ENCODE data around the gene DAPK2.

Gene DAPK2

GRCh38 chr15:63884953-63885352 is 161.3 kb downstream of the DAPK2 start:
- Histone ChIP-seq H3K27me3 (ENCODE audit: insufficient read depth, low read length) (no peaks in the 10 kb centered on the region), H2AFZ (ENCODE audit: low read depth, low read length) (no peak overlapping the region), H3K36me3 (ENCODE audit: insufficient read depth, low read length) (no peaks in the 10 kb centered on the region)

GRCh38 chr15:63881431-63881830 is 164.9 kb downstream of the DAPK2 start:
- no peaks in the 10 kb centered on the region for H3K27me3 ChIP-seq (ENCODE audit: insufficient read depth, low read length)
- H3K36me3 ChIP-seq (ENCODE audit: insufficient read depth, low read length): no peaks in the 10 kb centered on the region
- H3K4me1 ChIP-seq (ENCODE audit: insufficient read depth, low read length): peaks cover 11% of the 10 kb centered on the region
- H2AFZ ChIP-seq (ENCODE audit: low read depth, low read length): no peak overlapping the region
- H3K9me3 ChIP-seq (ENCODE audit: low read length): no peaks in the 10 kb centered on the region
- H3K4me3 ChIP-seq (ENCODE audit: low read length): no peak overlapping the region

More at GRCh38 chr15:63884953-63885352, 161.3 kb downstream of the DAPK2 start:
- Histone ChIP-seq H3K4me1 (ENCODE audit: insufficient read depth, low read length) (peaks cover 1% of the 10 kb centered on the region), H3K4me3 (ENCODE audit: low read length) (no peak overlapping the region), H3K9me3 (ENCODE audit: low read length) (no peaks in the 10 kb centered on the region)

- H3K36me3 ChIP-seq (ENCODE audit: insufficient read depth, low read length): no peaks in the 10 kb centered on the region
- H3K9me3 ChIP-seq (ENCODE audit: low read length): no peaks in the 10 kb centered on the region
- H2AFZ ChIP-seq (ENCODE audit: low read depth, low read length): no peak overlapping the region
- no peak overlapping the region for H3K4me3 ChIP-seq (ENCODE audit: low read length)
- H3K27me3 ChIP-seq (ENCODE audit: insufficient read depth, low read length): no peaks in the 10 kb centered on the region
- H3K4me1 ChIP-seq (ENCODE audit: insufficient read depth, low read length): peaks cover 11% of the 10 kb centered on the region
Measured at GRCh38 chr15:63880744-63881143, 165.5 kb downstream of the DAPK2 start.

GRCh38 chr15:63879995-63880394 is 166.3 kb downstream of the DAPK2 start:
- Histone ChIP-seq H3K27me3 (ENCODE audit: insufficient read depth, low read length) (no peaks in the 10 kb centered on the region), H3K36me3 (ENCODE audit: insufficient read depth, low read length) (no peaks in the 10 kb centered on the region)

GRCh38 chr15:63879211-63879610 is 167.1 kb downstream of the DAPK2 start:
- H3K27me3 ChIP-seq (ENCODE audit: insufficient read depth, low read length): no peaks in the 10 kb centered on the region
- H3K36me3 ChIP-seq (ENCODE audit: insufficient read depth, low read length): no peaks in the 10 kb centered on the region
- no peak overlapping the region for H3K4me3 ChIP-seq (ENCODE audit: low read length)
- H2AFZ ChIP-seq (ENCODE audit: low read depth, low read length): no peak overlapping the region
- peaks cover 11% of the 10 kb centered on the region for H3K4me1 ChIP-seq (ENCODE audit: insufficient read depth, low read length)
- H3K9me3 ChIP-seq (ENCODE audit: low read length): no peaks in the 10 kb centered on the region

More at GRCh38 chr15:63879995-63880394, 166.3 kb downstream of the DAPK2 start:
- no peaks in the 10 kb centered on the region for H3K9me3 ChIP-seq (ENCODE audit: low read length)
- H2AFZ ChIP-seq (ENCODE audit: low read depth, low read length): no peak overlapping the region
- H3K4me1 ChIP-seq (ENCODE audit: insufficient read depth, low read length): peaks cover 11% of the 10 kb centered on the region
- no peak overlapping the region for H3K4me3 ChIP-seq (ENCODE audit: low read length)

- Histone ChIP-seq H3K27me3 (ENCODE audit: insufficient read depth, low read length) (no peaks in the 10 kb centered on the region), H3K4me3 (ENCODE audit: low read length) (no peak overlapping the region), H3K4me1 (ENCODE audit: insufficient read depth, low read length) (peaks cover 11% of the 10 kb centered on the region), H2AFZ (ENCODE audit: low read depth, low read length) (no peak overlapping the region), H3K9me3 (ENCODE audit: low read length) (peaks cover 2% of the 10 kb centered on the region), H3K36me3 (ENCODE audit: insufficient read depth, low read length) (no peaks in the 10 kb centered on the region)
Measured at GRCh38 chr15:63877713-63878271, 168.5 kb downstream of the DAPK2 start.

GRCh38 chr15:63876085-63876662 is 170.1 kb downstream of the DAPK2 start:
- no peaks in the 10 kb centered on the region for H3K36me3 ChIP-seq (ENCODE audit: insufficient read depth, low read length)
- H3K27me3 ChIP-seq (ENCODE audit: insufficient read depth, low read length): no peaks in the 10 kb centered on the region
- H3K4me3 ChIP-seq (ENCODE audit: low read length): no peak overlapping the region
- H3K4me1 ChIP-seq (ENCODE audit: insufficient read depth, low read length): peaks cover 11% of the 10 kb centered on the region
- H2AFZ ChIP-seq (ENCODE audit: low read depth, low read length): no peak overlapping the region
- peaks cover 4% of the 10 kb centered on the region for H3K9me3 ChIP-seq (ENCODE audit: low read length)

- Histone ChIP-seq H3K27me3 (ENCODE audit: insufficient read depth, low read length) (no peaks in the 10 kb centered on the region), H3K9me3 (ENCODE audit: low read length) (peaks cover 4% of the 10 kb centered on the region), H3K4me3 (ENCODE audit: low read length) (no peak overlapping the region), H3K4me1 (ENCODE audit: insufficient read depth, low read length) (peaks cover 8% of the 10 kb centered on the region), H2AFZ (ENCODE audit: low read depth, low read length) (no peak overlapping the region), H3K36me3 (ENCODE audit: insufficient read depth, low read length) (no peaks in the 10 kb centered on the region)
Measured at GRCh38 chr15:63874616-63875015, 171.7 kb downstream of the DAPK2 start.

GRCh38 chr15:63872759-63873510 is 173.3 kb downstream of the DAPK2 start:
- peaks cover 4% of the 10 kb centered on the region for H3K9me3 ChIP-seq (ENCODE audit: low read length)
- no peaks in the 10 kb centered on the region for H3K27me3 ChIP-seq (ENCODE audit: insufficient read depth, low read length)
- H3K4me3 ChIP-seq (ENCODE audit: low read length): no peak overlapping the region
- no peaks in the 10 kb centered on the region for H3K36me3 ChIP-seq (ENCODE audit: insufficient read depth, low read length)
- no peak overlapping the region for H2AFZ ChIP-seq (ENCODE audit: low read depth, low read length)
- H3K4me1 ChIP-seq (ENCODE audit: insufficient read depth, low read length): no peaks in the 10 kb centered on the region

GRCh38 chr15:63870487-63871209 is 175.6 kb downstream of the DAPK2 start:
- Histone ChIP-seq H3K4me3 (ENCODE audit: low read length) (no peak overlapping the region), H3K36me3 (ENCODE audit: insufficient read depth, low read length) (no peaks in the 10 kb centered on the region), H3K9me3 (ENCODE audit: low read length) (peaks cover 4% of the 10 kb centered on the region), H3K27me3 (ENCODE audit: insufficient read depth, low read length) (no peaks in the 10 kb centered on the region), H3K4me1 (ENCODE audit: insufficient read depth, low read length) (no peaks in the 10 kb centered on the region), H2AFZ (ENCODE audit: low read depth, low read length) (no peak overlapping the region)

GRCh38 chr15:63870043-63870394 is 176.3 kb downstream of the DAPK2 start:
- H3K36me3 ChIP-seq (ENCODE audit: insufficient read depth, low read length): no peaks in the 10 kb centered on the region
- H3K9me3 ChIP-seq (ENCODE audit: low read length): peaks cover 4% of the 10 kb centered on the region
- H3K4me3 ChIP-seq (ENCODE audit: low read length): no peak overlapping the region
- H3K4me1 ChIP-seq (ENCODE audit: insufficient read depth, low read length): no peaks in the 10 kb centered on the region
- H2AFZ ChIP-seq (ENCODE audit: low read depth, low read length): no peak overlapping the region
- no peaks in the 10 kb centered on the region for H3K27me3 ChIP-seq (ENCODE audit: insufficient read depth, low read length)

GRCh38 chr15:63869371-63870042 is 176.8 kb downstream of the DAPK2 start:
- Histone ChIP-seq H3K27me3 (ENCODE audit: insufficient read depth, low read length) (no peaks in the 10 kb centered on the region), H3K4me1 (ENCODE audit: insufficient read depth, low read length) (no peaks in the 10 kb centered on the region), H2AFZ (ENCODE audit: low read depth, low read length) (no peak overlapping the region), H3K4me3 (ENCODE audit: low read length) (no peak overlapping the region), H3K36me3 (ENCODE audit: insufficient read depth, low read length) (no peaks in the 10 kb centered on the region), H3K9me3 (ENCODE audit: low read length) (peaks cover 4% of the 10 kb centered on the region)

- no peaks in the 10 kb centered on the region for H3K4me1 ChIP-seq (ENCODE audit: insufficient read depth, low read length)
- peaks cover 10% of the 10 kb centered on the region for H3K27me3 ChIP-seq (ENCODE audit: insufficient read depth, low read length)
- H3K9me3 ChIP-seq (ENCODE audit: low read length): no peaks in the 10 kb centered on the region
- no peaks in the 10 kb centered on the region for H3K36me3 ChIP-seq (ENCODE audit: insufficient read depth, low read length)
- H3K4me3 ChIP-seq (ENCODE audit: low read length): no peak overlapping the region
- H2AFZ ChIP-seq (ENCODE audit: low read depth, low read length): no peak overlapping the region
Measured at GRCh38 chr15:63864186-63864585, 182.1 kb downstream of the DAPK2 start.
